ENCODE data around the gene RAB3C. TPM values are rescaled to one million over a fixed set of nuclear protein-coding genes. Genes with fewer than 3 reads are reported as not detected.
A peak's percentile ranks its signal among the peaks of the same experiment; 100 is the strongest.

Gene RAB3C
- total RNA-seq, 1 donor from 2014 or later = 3.0 TPM

GRCh38 chr5:58898006-58898405 lies 315.1 kb downstream of the RAB3C start:
- no peak for DNase-seq (ENCODE audit: low spot score in 2 of 2)
- no peaks in the 10 kb centered on the region for H3K27me3 ChIP-seq
- TF ChIP-seq, protein P1, sequence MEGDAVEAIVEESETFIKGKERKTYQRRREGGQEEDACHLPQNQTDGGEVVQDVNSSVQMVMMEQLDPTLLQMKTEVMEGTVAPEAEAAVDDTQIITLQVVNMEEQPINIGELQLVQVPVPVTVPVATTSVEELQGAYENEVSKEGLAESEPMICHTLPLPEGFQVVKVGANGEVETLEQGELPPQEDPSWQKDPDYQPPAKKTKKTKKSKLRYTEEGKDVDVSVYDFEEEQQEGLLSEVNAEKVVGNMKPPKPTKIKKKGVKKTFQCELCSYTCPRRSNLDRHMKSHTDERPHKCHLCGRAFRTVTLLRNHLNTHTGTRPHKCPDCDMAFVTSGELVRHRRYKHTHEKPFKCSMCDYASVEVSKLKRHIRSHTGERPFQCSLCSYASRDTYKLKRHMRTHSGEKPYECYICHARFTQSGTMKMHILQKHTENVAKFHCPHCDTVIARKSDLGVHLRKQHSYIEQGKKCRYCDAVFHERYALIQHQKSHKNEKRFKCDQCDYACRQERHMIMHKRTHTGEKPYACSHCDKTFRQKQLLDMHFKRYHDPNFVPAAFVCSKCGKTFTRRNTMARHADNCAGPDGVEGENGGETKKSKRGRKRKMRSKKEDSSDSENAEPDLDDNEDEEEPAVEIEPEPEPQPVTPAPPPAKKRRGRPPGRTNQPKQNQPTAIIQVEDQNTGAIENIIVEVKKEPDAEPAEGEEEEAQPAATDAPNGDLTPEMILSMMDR (IDR thresholded peaks at IDR 0.05) = no peak
- intact Hi-C loops (cut with DNase I) = no loop called here
- H3K4me1 ChIP-seq = no peaks in the 10 kb centered on the region
- no peaks in the 10 kb centered on the region for H3K9me3 ChIP-seq
- no peak overlapping the region for H3K27ac ChIP-seq
- H3K4me3 ChIP-seq = no peak overlapping the region
- H3K36me3 ChIP-seq = no peaks in the 10 kb centered on the region

DNA sequence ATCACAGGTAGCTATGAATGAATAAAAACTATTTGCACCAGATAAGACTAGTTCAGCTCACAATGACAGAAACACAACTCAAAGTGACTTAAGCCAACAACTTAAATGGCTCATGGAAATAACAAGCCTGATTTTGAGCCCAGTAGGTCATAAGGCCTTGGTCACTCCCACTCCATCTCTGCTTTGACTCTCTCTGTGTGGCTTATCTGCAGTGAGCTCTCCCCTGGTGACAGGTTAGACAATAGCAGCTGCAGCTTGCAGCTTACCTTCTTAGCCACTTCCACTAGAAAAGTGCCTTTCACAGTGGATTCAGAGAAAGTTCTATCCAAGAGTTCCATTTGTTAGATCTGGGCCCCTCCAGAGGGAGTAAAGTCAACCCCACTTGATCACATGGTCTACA lies 315.7 kb downstream of the RAB3C start:
- Histone ChIP-seq H3K4me3 (no peak overlapping the region), H3K9me3 (no peaks in the 10 kb centered on the region), H3K36me3 (no peaks in the 10 kb centered on the region), H3K4me1 (no peaks in the 10 kb centered on the region), H3K27ac (no peak overlapping the region), H3K27me3 (no peaks in the 10 kb centered on the region)
- no peak for DNase-seq (ENCODE audit: low spot score in 2 of 2)
- TF ChIP-seq, protein P1 (IDR thresholded peaks at IDR 0.05) = no peak
- intact Hi-C loops (cut with DNase I) = no loop called here

- no peak overlapping the region for H3K4me3 ChIP-seq
- H3K27ac ChIP-seq = no peak overlapping the region
- TF ChIP-seq, protein P1 (IDR thresholded peaks at IDR 0.05) = no peak
- no peaks in the 10 kb centered on the region for H3K36me3 ChIP-seq
- no peak for DNase-seq (ENCODE audit: low spot score in 2 of 2)
- intact Hi-C loops (cut with DNase I) = no loop called here
- H3K9me3 ChIP-seq = no peaks in the 10 kb centered on the region
- no peaks in the 10 kb centered on the region for H3K4me1 ChIP-seq
- H3K27me3 ChIP-seq = no peaks in the 10 kb centered on the region
Measured at GRCh38 chr5:58901271-58901670, 318.4 kb downstream of the RAB3C start.

DNA sequence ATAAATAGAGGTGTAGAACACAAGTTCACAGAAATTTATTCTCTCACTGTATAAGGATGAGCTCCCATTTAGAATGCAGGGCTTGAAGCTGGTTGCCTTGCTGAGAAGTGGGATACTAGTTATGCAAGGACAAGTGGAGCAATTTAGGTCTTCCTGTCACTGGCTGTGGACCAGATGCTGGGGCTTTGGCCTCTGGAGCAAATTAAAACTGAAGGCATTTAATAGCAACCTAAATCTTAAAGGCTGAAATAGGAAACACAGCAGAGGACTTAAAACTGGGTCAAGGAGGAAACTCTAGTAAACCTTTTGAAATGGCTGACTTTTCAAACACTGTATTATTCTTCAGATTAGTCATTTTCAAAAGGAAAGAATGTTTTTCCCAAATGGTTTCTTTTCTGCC lies 319.4 kb downstream of the RAB3C start:
- TF ChIP-seq, protein P1 (IDR thresholded peaks at IDR 0.05) = no peak

DNA sequence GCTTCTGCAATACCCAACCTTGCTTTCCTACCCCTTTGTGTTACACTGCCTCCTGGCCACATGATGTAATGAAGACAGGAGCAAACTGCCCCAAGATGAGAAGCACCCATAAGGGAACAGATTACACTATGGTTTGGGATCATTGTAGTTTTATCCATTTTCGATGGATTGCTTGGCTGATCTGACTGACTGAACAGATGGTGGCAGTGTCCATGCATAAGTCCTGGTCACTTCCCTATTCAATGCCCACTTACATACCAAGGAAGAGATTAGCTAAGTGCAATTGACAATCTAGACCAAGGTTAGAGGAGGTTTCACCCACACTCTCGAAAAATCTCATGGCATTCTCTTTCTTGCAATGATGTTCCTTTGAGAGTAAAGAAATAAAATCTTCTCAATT lies 319.9 kb downstream of the RAB3C start:
- H3K27ac ChIP-seq = no peak overlapping the region
- TF ChIP-seq, protein P1 (IDR thresholded peaks at IDR 0.05) = peak in 1 of 3 experiments; percentile 29
- H3K27me3 ChIP-seq = no peaks in the 10 kb centered on the region
- intact Hi-C loops (cut with DNase I) = no loop called here
- no peak for DNase-seq (ENCODE audit: low spot score in 2 of 2)
- no peak overlapping the region for H3K4me3 ChIP-seq
- no peaks in the 10 kb centered on the region for H3K36me3 ChIP-seq
- H3K9me3 ChIP-seq = no peaks in the 10 kb centered on the region
- H3K4me1 ChIP-seq = no peaks in the 10 kb centered on the region

More for the DNA sequence above, 319.4 kb downstream of the RAB3C start:
- H3K4me3 ChIP-seq = no peak overlapping the region
- intact Hi-C loops (cut with DNase I) = no loop called here
- DNase-seq (ENCODE audit: low spot score in 2 of 2) = no peak
- H3K4me1 ChIP-seq = no peaks in the 10 kb centered on the region
- H3K9me3 ChIP-seq = no peaks in the 10 kb centered on the region
- H3K27ac ChIP-seq = no peak overlapping the region
- H3K36me3 ChIP-seq = no peaks in the 10 kb centered on the region
- no peaks in the 10 kb centered on the region for H3K27me3 ChIP-seq

GRCh38 chr5:58904737-58905136 lies 321.9 kb downstream of the RAB3C start:
- DNase-seq (ENCODE audit: low spot score in 2 of 2) = no peak
- no peak overlapping the region for H3K4me3 ChIP-seq

More at GRCh38 chr5:58904737-58905136, 321.9 kb downstream of the RAB3C start:
- no peaks in the 10 kb centered on the region for H3K36me3 ChIP-seq
- TF ChIP-seq, protein P1 (IDR thresholded peaks at IDR 0.05) = no peak
- H3K27me3 ChIP-seq = no peaks in the 10 kb centered on the region
- H3K9me3 ChIP-seq = no peaks in the 10 kb centered on the region
- no peaks in the 10 kb centered on the region for H3K4me1 ChIP-seq
- no peak overlapping the region for H3K27ac ChIP-seq
- intact Hi-C loops (cut with DNase I) = no loop called here
